IMR-90 (cell line): ENCODE data around the gene NHSL2. TPM values are rescaled to one million over a fixed set of nuclear protein-coding genes. Genes with fewer than 3 reads are reported as not detected.
"Not testable (repeated sequence)": the region's sequence is repeated elsewhere in the genome, so short reads cannot be mapped to it uniquely, and the experiment has no call there.

ENCODE experiments used
- ATAC-seq: fragments of 200-7000 bp; cut with Tn5 transposase; 2 replicates; pipeline ENCODE4 v1.9.1; 2020; ENCODE audit warnings: low read depth, mild to moderate bottlenecking, moderate library complexity
- BruUV-seq: library from RNA; stranded (reverse); fragments of 400-500 nt; replicated peaks from 2 replicates; lab custom pipeline; 2021; lab: Mats Ljungman, UMichigan
- CTCF ChIA-PET: fragments of 300-600 bp; formaldehyde crosslinking; extraction: SDS; loops from one replicate; lab custom pipeline; 2021; ENCODE audit warnings: antibody characterized with exemption; lab: Yijun Ruan, JAX
- POLR2A ChIA-PET: fragments of 300-600 bp; sonication (Branson Sonifier 250); formaldehyde crosslinking; loops from one replicate; lab custom pipeline; 2022; ENCODE audit warnings: antibody characterized with exemption; ENCODE audit not compliant: unreplicated experiment; lab: Charles Lee
- DNase-seq: peaks from one replicate; pipeline ENCODE4 v3.0.0; 2013
- H2AFZ ChIP-seq: replicated peaks from 2 replicates; pipeline ENCODE3; 2013; ENCODE audit warnings: low read length, mild to moderate bottlenecking; ENCODE audit not compliant: poor library complexity
- H2AK5ac ChIP-seq: 2 replicates; pipeline ENCODE4 v1.6.1; 2013; ENCODE audit warnings: low read depth, low read length, inconsistent platforms
- H2AK9ac ChIP-seq: replicated peaks from 2 replicates; pipeline ENCODE3; 2013; ENCODE audit warnings: mild to moderate bottlenecking, low read depth, low read length, moderate library complexity; ENCODE audit not compliant: poor library complexity
- H2BK120ac ChIP-seq: 2 replicates; pipeline ENCODE4 v1.6.1; 2013; ENCODE audit warnings: low read depth, low read length, inconsistent platforms
- H2BK15ac ChIP-seq: 3 replicates; pipeline ENCODE4 v1.6.1; 2013; ENCODE audit warnings: low read depth, low read length, inconsistent platforms
- H2BK20ac ChIP-seq: 2 replicates; pipeline ENCODE4 v1.6.1; 2013; ENCODE audit warnings: low read depth, mild to moderate bottlenecking, inconsistent platforms, low read length, moderate library complexity
- H2BK5ac ChIP-seq: 2 replicates; pipeline ENCODE4 v1.6.1; 2013; ENCODE audit warnings: mild to moderate bottlenecking, low read depth, low read length, inconsistent platforms; ENCODE audit not compliant: poor library complexity, severe bottlenecking
- H3K14ac ChIP-seq: replicated peaks from 2 replicates; pipeline ENCODE4 v1.6.1; 2013; ENCODE audit warnings: low read depth, low read length, inconsistent platforms
- H3K18ac ChIP-seq: 2 replicates; pipeline ENCODE4 v1.6.1; 2013; ENCODE audit warnings: low read depth, low read length, control low read depth
- H3K23ac ChIP-seq: 2 replicates; pipeline ENCODE4 v1.6.1; 2013; ENCODE audit warnings: low read depth, low read length, inconsistent platforms
- H3K27ac ChIP-seq: 2 replicates; pipeline ENCODE4 v1.5.1; 2013; ENCODE audit warnings: mild to moderate bottlenecking, control low read depth, low read length; ENCODE audit not compliant: insufficient read depth
- H3K27me3 ChIP-seq: 2 replicates; pipeline ENCODE4 v1.6.1; 2013; ENCODE audit warnings: low read length; ENCODE audit not compliant: control insufficient read depth, insufficient read depth
- H3K36me3 ChIP-seq: 2 replicates; pipeline ENCODE4 v1.6.1; 2013; ENCODE audit warnings: low read length, mixed read lengths; ENCODE audit not compliant: control insufficient read depth, insufficient read depth
- H3K4ac ChIP-seq: 2 replicates; pipeline ENCODE4 v1.6.1; 2013; ENCODE audit warnings: low read depth, low read length, inconsistent platforms
- H3K4me1 ChIP-seq: 2 replicates; pipeline ENCODE4 v1.6.1; 2013; ENCODE audit warnings: low read length, mixed read lengths; ENCODE audit not compliant: control insufficient read depth, insufficient read depth
- H3K4me2 ChIP-seq: 2 replicates; pipeline ENCODE4 v1.6.1; 2013; ENCODE audit warnings: low read depth, mild to moderate bottlenecking, control low read depth, low read length, moderate library complexity
- H3K4me3 ChIP-seq: 2 replicates; pipeline ENCODE4 v1.5.1; 2013; ENCODE audit warnings: low read depth, mild to moderate bottlenecking, control low read depth, low read length, moderate library complexity; ENCODE audit not compliant: insufficient read depth
- H3K56ac ChIP-seq: 2 replicates; pipeline ENCODE4 v1.6.1; 2013; ENCODE audit warnings: low read length, inconsistent platforms; ENCODE audit not compliant: insufficient read depth; ENCODE audit errors: extremely low read depth
- H3K79me1 ChIP-seq, 2 experiments: 2 replicates each; pipeline ENCODE4 v1.6.1; 2013; ENCODE audit warnings: low read length in 2 of 2, inconsistent platforms in 1 of 2, low read depth in 1 of 2
- H3K9ac ChIP-seq: 2 replicates; pipeline ENCODE4 v1.6.1; 2013; ENCODE audit warnings: low read depth, low read length, control low read depth
- H3K9me1 ChIP-seq: 2 replicates; pipeline ENCODE4 v1.6.1; 2013; ENCODE audit warnings: low read length, inconsistent platforms; ENCODE audit not compliant: insufficient read depth
- H3K9me3 ChIP-seq: 2 replicates; pipeline ENCODE4 v1.6.1; 2013; ENCODE audit warnings: low read length; ENCODE audit not compliant: control insufficient read depth, insufficient read depth
- H4K20me1 ChIP-seq: 2 replicates; pipeline ENCODE4 v1.6.1; 2013; ENCODE audit warnings: low read length, inconsistent platforms; ENCODE audit not compliant: insufficient read depth
- H4K5ac ChIP-seq: 2 replicates; pipeline ENCODE4 v1.6.1; 2013; ENCODE audit warnings: mild to moderate bottlenecking, low read depth, low read length, control low read depth
- H4K8ac ChIP-seq, 2 experiments: 2 replicates each; pipeline ENCODE4 v1.6.1; 2013; ENCODE audit warnings: low read depth in 2 of 2, low read length in 2 of 2, control low read depth in 1 of 2, inconsistent platforms in 1 of 2
- H4K91ac ChIP-seq: 2 replicates; pipeline ENCODE4 v1.6.1; 2013; ENCODE audit warnings: low read depth, low read length, inconsistent platforms; ENCODE audit not compliant: insufficient read depth
- dilution Hi-C: fragments of 300-500 bp; cut with HindIII; formaldehyde crosslinking; loops from one replicate; pipeline ENCODE4 v1.14.3; 2018; ENCODE audit warnings: low sequenced_read_pairs; ENCODE audit not compliant: unreplicated experiment
- in situ Hi-C: fragments of 300-500 bp; cut with MboI; formaldehyde crosslinking; loops from 3 replicates; pipeline ENCODE4 v1.14.3; 2019; ENCODE audit warnings: low sequenced_read_pairs, inconsistent platforms, mixed read lengths
- intact Hi-C: fragments of 100-400 bp; cut with micrococcal nuclease; formaldehyde crosslinking; loops from 2 replicates; pipeline ENCODE4 v1.10.0; 2022
- polyA plus RNA-seq, 3 experiments: library from polyadenylated mRNA; depleted of rRNA; stranded (reverse); fragments of >200 nt; gene quantifications; 2 replicates each; pipeline ENCODE4 v1.2.3, GENCODE V29; 2012; ENCODE audit warnings: low replicate concordance in 1 of 3
- total RNA-seq: library from RNA; depleted of rRNA; stranded (reverse); fragments of >200 nt; gene quantifications from 2 replicates; pipeline ENCODE4 v1.2.3, GENCODE V29; 2012

NHSL2 gene
- total and polyA plus RNA-seq, 2 of the 4 experiments (the other 2 are of a cell fraction), result 0.72 to 0.75 TPM

GRCh38 chrX:71964184-71964583 lies 53.5 kb downstream of the NHSL2 start:
- H4K8ac ChIP-seq, H3K9me1 ChIP-seq, H3K23ac ChIP-seq, H2BK15ac ChIP-seq, H3K36me3 ChIP-seq, H3K4me1 ChIP-seq, H4K5ac ChIP-seq, in situ Hi-C loops, H3K4ac ChIP-seq, DNase-seq, H3K9me3 ChIP-seq, H3K14ac ChIP-seq, H3K56ac ChIP-seq, H2AFZ ChIP-seq, H2AK5ac ChIP-seq, H2BK120ac ChIP-seq, intact Hi-C loops, H3K9ac ChIP-seq, H4K91ac ChIP-seq, H3K27ac ChIP-seq, H3K27me3 ChIP-seq, H4K20me1 ChIP-seq, H3K4me3 ChIP-seq, dilution Hi-C loops, H2BK5ac ChIP-seq, H3K18ac ChIP-seq, CTCF ChIA-PET, BruUV-seq, H3K4me2 ChIP-seq, ATAC-seq, H2BK20ac ChIP-seq, H3K79me1 ChIP-seq, POLR2A ChIA-PET, H2AK9ac ChIP-seq: not testable (repeated sequence)
